Fibroblast of lung (primary cell): Measurements from ENCODE around the gene STOM.

ENCODE experiments used
- CTCF ChIP-seq, 2 donors: IDR thresholded peaks in 1 of 2; conservative IDR thresholded peaks in 1 of 2; 1 replicate in 1 of 2; 2 replicates in 1 of 2; pipeline ENCODE4 v1.5.1; 2011 to 2012; ENCODE audit warnings: low read length in 2 of 2, control low read depth in 1 of 2, inconsistent platforms in 1 of 2, low read depth in 1 of 2, mild to moderate bottlenecking in 1 of 2
- EZH2 ChIP-seq: IDR thresholded peaks from 2 replicates; pipeline ENCODE4 v1.5.1; 2012; ENCODE audit warnings: low read length, control low read depth, mild to moderate bottlenecking; ENCODE audit errors: missing control alignments

- TF ChIP-seq EZH2 (no peak), CTCF (conservative IDR thresholded peaks at IDR 0.05 in 1 of 2, IDR thresholded peaks at IDR 0.05 in 1 of 2; ENCODE audit: low read depth in 1 of 2, low read length in 2 of 2) (no peak)
Observed at GRCh38 chr9:121301881-121302286, 68.2 kb downstream of the STOM start.
